K562 (cell line): ENCODE measurements around the gene RNF126. TPM values are rescaled to one million over a fixed set of nuclear protein-coding genes. Genes with fewer than 3 reads are reported as not detected.

Experiments used
- ATF3 ChIP-seq, 2 experiments: fragments of 450-650 bp in 1 of 2; sonication (generic) in 1 of 2; formaldehyde crosslinking in 1 of 2; IDR thresholded peaks in 1 of 2; conservative IDR thresholded peaks in 1 of 2; 2 replicates each; pipeline versions ENCODE4 v1.6.1 to v1.8.1; 2016 to 2023; ENCODE audit warnings: mild to moderate bottlenecking in 2 of 2, moderate library complexity in 2 of 2, inconsistent platforms in 1 of 2, missing genetic modification reagents in 1 of 2
- ATF4 ChIP-seq: fragments of 450-650 bp; formaldehyde crosslinking; IDR thresholded peaks from 2 replicates; pipeline ENCODE4 v1.4.0; 2022; ENCODE audit warnings: mild to moderate bottlenecking, moderate library complexity
- CC2D1A ChIP-seq: fragments of 450-650 bp; IDR thresholded peaks from 2 replicates; pipeline ENCODE4 v1.6.1; 2017; ENCODE audit warnings: mild to moderate bottlenecking
- CHD4 ChIP-seq: fragments of 200-600 bp; sonication (generic); IDR thresholded peaks from 3 replicates; pipeline ENCODE4 v1.6.1; 2012; ENCODE audit warnings: low read depth, mild to moderate bottlenecking, mixed read lengths, low read length, inconsistent platforms; ENCODE audit not compliant: insufficient read depth, insufficient replicate concordance, poor library complexity, severe bottlenecking
- EHMT2 ChIP-seq: fragments of 450-650 bp; IDR thresholded peaks from 2 replicates; pipeline ENCODE4 v1.6.1; 2018; ENCODE audit warnings: antibody characterized with exemption
- LCOR ChIP-seq: sonication (generic); formaldehyde crosslinking; IDR thresholded peaks from 2 replicates; pipeline ENCODE4 v1.8.0; 2022; ENCODE audit warnings: mild to moderate bottlenecking, missing genetic modification reagents
- MAZ ChIP-seq, 2 experiments: fragments of 450-650 bp in 1 of 2; sonication (generic) in 1 of 2; formaldehyde crosslinking; IDR thresholded peaks in 1 of 2; conservative IDR thresholded peaks in 1 of 2; 2 replicates each; pipeline versions ENCODE4 v1.4.0 to v1.5.0; 2020; ENCODE audit warnings: mild to moderate bottlenecking in 1 of 2, missing genetic modification reagents in 1 of 2
- MTA1 ChIP-seq: fragments of 450-650 bp; IDR thresholded peaks from 2 replicates; pipeline ENCODE4 v1.6.1; 2017; ENCODE audit warnings: borderline replicate concordance
- NCOA6 ChIP-seq: fragments of 450-650 bp; IDR thresholded peaks from 2 replicates; pipeline ENCODE4 v1.6.1; 2017; ENCODE audit warnings: mild to moderate bottlenecking
- NR2C2 ChIP-seq, 2 experiments: fragments of 200-800 bp in 1 of 2; sonication (Bioruptor generic) in 1 of 2; sonication (generic) in 1 of 2; formaldehyde crosslinking in 1 of 2; IDR thresholded peaks; 2 replicates each; pipeline versions ENCODE4 v1.6.1 to v1.8.0; 2016 to 2022; ENCODE audit warnings: mild to moderate bottlenecking in 1 of 2, missing compliant biosample characterization in 1 of 2, missing genetic modification characterization in 1 of 2, missing genetic modification reagents in 1 of 2
- RCOR1 ChIP-seq, 2 experiments: IDR thresholded peaks; 2 replicates each; pipeline ENCODE4 v1.6.1; 2012; ENCODE audit warnings: low read depth in 2 of 2, low read length in 2 of 2, borderline replicate concordance in 1 of 2, improper control_type of control experiment in 1 of 2
- SMAD1 ChIP-seq: fragments of 150-350 bp; IDR thresholded peaks from 2 replicates; pipeline ENCODE4 v1.6.1; 2014; ENCODE audit warnings: low read length, low read depth; ENCODE audit not compliant: partially characterized antibody
- SMARCE1 ChIP-seq: fragments of 450-650 bp; IDR thresholded peaks from 2 replicates; pipeline ENCODE4 v1.7.1; 2016; ENCODE audit warnings: mild to moderate bottlenecking
- SOX6 ChIP-seq: fragments of 450-650 bp; IDR thresholded peaks from 2 replicates; pipeline ENCODE4 v1.6.1; 2014; ENCODE audit warnings: mild to moderate bottlenecking
- SUPT5H ChIP-seq: fragments of 450-650 bp; IDR thresholded peaks from 2 replicates; pipeline ENCODE4 v1.6.1; 2016
- TCF7L2 ChIP-seq: fragments of 150-350 bp; IDR thresholded peaks from 2 replicates; pipeline ENCODE4 v1.6.1; 2016; ENCODE audit warnings: low read depth, mild to moderate bottlenecking, low read length, moderate library complexity
- TSHZ1 ChIP-seq: fragments of 250-450 bp; sonication (Bioruptor Pico); IDR thresholded peaks from 2 replicates; pipeline ENCODE4 v1.4.0; 2020; ENCODE audit warnings: mild to moderate bottlenecking, moderate library complexity
- ZBTB8A ChIP-seq: fragments of 450-650 bp; IDR thresholded peaks from 2 replicates; pipeline ENCODE4 v1.6.1; 2018; ENCODE audit warnings: mild to moderate bottlenecking, moderate library complexity; ENCODE audit not compliant: partially characterized antibody
- ZKSCAN1 ChIP-seq: fragments of 150-350 bp; IDR thresholded peaks from 2 replicates; pipeline ENCODE4 v1.6.1; 2016; ENCODE audit warnings: low read depth, low read length
- ZNF146 ChIP-seq: IDR thresholded peaks from one replicate; pipeline ENCODE4 v1.6.1; 2018; ENCODE audit warnings: missing compliant biosample characterization; ENCODE audit not compliant: unreplicated experiment
- ZNF253 ChIP-seq: fragments of 250-450 bp; sonication (Bioruptor Pico); conservative IDR thresholded peaks from 2 replicates; pipeline ENCODE4 v1.6.1; 2021; ENCODE audit warnings: mild to moderate bottlenecking
- ZNF280B ChIP-seq: fragments of 250-450 bp; sonication (Bioruptor Pico); IDR thresholded peaks from 2 replicates; pipeline ENCODE4 v1.5.1; 2021; ENCODE audit warnings: mild to moderate bottlenecking
- ZNF347 ChIP-seq: fragments of 450-650 bp; formaldehyde crosslinking; IDR thresholded peaks from 2 replicates; pipeline ENCODE4 v1.4.0; 2020; ENCODE audit warnings: low read depth, mild to moderate bottlenecking, moderate library complexity
- polyA plus RNA-seq, 8 experiments: library from polyadenylated mRNA; depleted of rRNA in 4 of 8; stranded (reverse) in 5 of 8; unstranded in 3 of 8; fragments of >200 nt; fragmentation: Nextera tagmentation in 2 of 8; fragmentation: Illumina TruSeq in 1 of 8; extraction: Ambion mirVana in 2 of 8; extraction: Trizol in 1 of 8; gene quantifications; 2 replicates each; pipeline versions ENCODE4 v1.2.1 to v1.2.3, GENCODE V29; 2011 to 2014; ENCODE audit warnings: inconsistent platforms in 1 of 8, missing spikeins in 1 of 8
- total RNA-seq, 7 experiments: library from RNA; depleted of rRNA in 6 of 7; stranded (reverse); fragments of >200 nt in 6 of 7; fragmentation: Illumina TruSeq in 2 of 7; extraction: Trizol in 2 of 7; gene quantifications; 2 replicates each; pipeline versions ENCODE4 v1.2.1 to v1.2.3, GENCODE V29; 2011 to 2021; ENCODE audit warnings: low replicate concordance in 1 of 7

The RNF126 gene
- total and polyA plus RNA-seq, 9 of the 15 experiments (the other 6 are each of a cell fraction or from before 2014, with no cell fraction given), result 0.27 to 101 (median 12.3) TPM

GRCh38 chr19:703329-703650 lies 40.3 kb upstream of the RNF126 start (continued):
- TF ChIP-seq MAZ (CRISPR knock-in tag; conservative IDR thresholded peaks at IDR 0.05 in 1 of 2, IDR thresholded peaks at IDR 0.05 in 1 of 2), result 0 out of 4 replicates have a peak, but pooled peaks of 1 of the 2 experiments have one; percentile 64
- TF ChIP-seq SMARCE1, result 0 out of 2 replicates have a peak, but pooled peaks have one; percentile 50
- TF ChIP-seq ZKSCAN1, result 0 out of 2 replicates have a peak, but pooled peaks have one; percentile 30
- TF ChIP-seq SUPT5H, result 0 out of 2 replicates have a peak, but pooled peaks have one; percentile 68
- no peak for TF ChIP-seq NCOA6
- TF ChIP-seq ZNF347 (CRISPR knock-in tag), result no peak
- TF ChIP-seq RCOR1 (IDR thresholded peaks at IDR 0.05; ENCODE audit: borderline replicate concordance in 1 of 2, low read depth in 2 of 2, low read length in 2 of 2), result peak in 1 of 2 experiments; percentile 66; a peak in 2 of 4 replicates
- TF ChIP-seq NR2C2 (CRISPR knock-in tag; IDR thresholded peaks at IDR 0.05), result no peak
- no peak for TF ChIP-seq NR2C2 (tag; IDR thresholded peaks at IDR 0.05)
- no peak for TF ChIP-seq ZNF146 (CRISPR knock-in tag)
- TF ChIP-seq ATF3 (IDR thresholded peaks at IDR 0.05), result no peak
- no peak for TF ChIP-seq ATF3 (CRISPR knock-in tag; conservative IDR thresholded peaks at IDR 0.05)
- TF ChIP-seq LCOR (CRISPR knock-in tag), result no peak
- no peak for TF ChIP-seq ZNF280B
- no peak for TF ChIP-seq ATF4
- peak; percentile 96 for TF ChIP-seq CHD4
- TF ChIP-seq ZNF253 (CRISPR knock-in tag), result no peak
- TF ChIP-seq TSHZ1, result no peak
- TF ChIP-seq ZBTB8A, result no peak
- TF ChIP-seq TCF7L2, result no peak
- no peak for TF ChIP-seq SOX6
- TF ChIP-seq EHMT2, result no peak
- peak; percentile 43; the same call in 1 of the 2 replicates for TF ChIP-seq CC2D1A
- TF ChIP-seq MTA1, result no peak
- no peak for TF ChIP-seq SMAD1
